Osteoblast (primary cell): ENCODE data around the gene TRPM5. TPM values are rescaled to one million over a fixed set of nuclear protein-coding genes. Genes with fewer than 3 reads are reported as not detected.

ENCODE experiments used
- DNase-seq: peaks from one replicate; pipeline ENCODE4 v3.0.0; 2011; ENCODE audit warnings: low spot score, mixed read lengths; ENCODE audit not compliant: insufficient read length; ENCODE audit errors: missing footprints
- H2AFZ ChIP-seq: 2 replicates; pipeline ENCODE4 v1.6.0; 2011; ENCODE audit warnings: mild to moderate bottlenecking, low read length
- H3K27ac ChIP-seq: 2 replicates; pipeline ENCODE4 v1.5.1; 2011; ENCODE audit warnings: mild to moderate bottlenecking, low read depth, low read length, moderate library complexity
- H3K27me3 ChIP-seq: 2 replicates; pipeline ENCODE4 v1.6.0; 2012; ENCODE audit warnings: mild to moderate bottlenecking, control low read depth, inconsistent platforms, low read length, moderate library complexity; ENCODE audit not compliant: insufficient read depth
- H3K36me3 ChIP-seq: 2 replicates; pipeline ENCODE4 v1.5.1; 2011; ENCODE audit warnings: mild to moderate bottlenecking, low read length, control low read depth, moderate library complexity; ENCODE audit not compliant: insufficient read depth
- H3K4me1 ChIP-seq: 2 replicates; pipeline ENCODE4 v1.5.1; 2011; ENCODE audit warnings: mild to moderate bottlenecking, low read length, control low read depth, moderate library complexity; ENCODE audit not compliant: insufficient read depth
- H3K4me2 ChIP-seq: 2 replicates; pipeline ENCODE4 v1.6.0; 2011; ENCODE audit warnings: mild to moderate bottlenecking, low read length; ENCODE audit not compliant: insufficient read depth
- H3K4me3 ChIP-seq: fragments of 200-600 bp; sonication (generic); 3 replicates; pipeline ENCODE4 v1.5.1; 2012; ENCODE audit warnings: mild to moderate bottlenecking, low read length, inconsistent platforms; ENCODE audit not compliant: insufficient read depth
- H3K79me2 ChIP-seq: 2 replicates; pipeline ENCODE4 v1.6.0; 2012; ENCODE audit warnings: mild to moderate bottlenecking, low read length, control low read depth, inconsistent platforms; ENCODE audit not compliant: insufficient read depth
- H3K9me3 ChIP-seq: 2 replicates; pipeline ENCODE4 v1.5.1; 2011; ENCODE audit warnings: low read depth, low read length, control low read depth
- H4K20me1 ChIP-seq: 2 replicates; pipeline ENCODE4 v1.6.0; 2012; ENCODE audit warnings: mild to moderate bottlenecking, low read length, control low read depth; ENCODE audit not compliant: insufficient read depth
- CTCF ChIP-seq: IDR thresholded peaks from 2 replicates; pipeline ENCODE4 v1.5.1; 2011; ENCODE audit warnings: mild to moderate bottlenecking, low read depth, low read length, moderate library complexity; ENCODE audit errors: extremely low read depth
- total RNA-seq: library from RNA; depleted of rRNA; stranded (reverse); fragments of >200 nt; gene quantifications from 2 replicates; pipeline ENCODE4 v1.2.3, GENCODE V29; 2012

TRPM5 gene
- total RNA-seq, 1 donor: not detected

- Histone ChIP-seq H4K20me1 (no peaks in the 10 kb centered on the region), H3K27me3 (no peaks in the 10 kb centered on the region), H3K9me3 (no peaks in the 10 kb centered on the region), H3K27ac (no peak overlapping the region), H3K4me1 (no peaks in the 10 kb centered on the region), H3K36me3 (no peaks in the 10 kb centered on the region), H3K4me2 (no peak overlapping the region), H3K4me3 (no peak overlapping the region), H3K79me2 (no peaks in the 10 kb centered on the region), H2AFZ (no peak overlapping the region)
- no peak for TF ChIP-seq CTCF
- DNase-seq: peak; percentile 72
Observed at GRCh38 chr11:2451916-2452315, 7.6 kb upstream of the TRPM5 start.

GRCh38 chr11:2451336-2451735 lies 7.0 kb upstream of the TRPM5 start:
- no peak overlapping the region for H3K4me2 ChIP-seq
- no peaks in the 10 kb centered on the region for H3K27me3 ChIP-seq
- H3K9me3 ChIP-seq: no peaks in the 10 kb centered on the region
- no peak for TF ChIP-seq CTCF
- no peaks in the 10 kb centered on the region for H4K20me1 ChIP-seq
- no peaks in the 10 kb centered on the region for H3K4me1 ChIP-seq
- no peak overlapping the region for H3K4me3 ChIP-seq
- H3K27ac ChIP-seq: no peak overlapping the region
- H3K36me3 ChIP-seq: no peaks in the 10 kb centered on the region
- DNase-seq: no peak
- H2AFZ ChIP-seq: no peak overlapping the region
- H3K79me2 ChIP-seq: no peaks in the 10 kb centered on the region

GRCh38 chr11:2450321-2451041 lies 6.2 kb upstream of the TRPM5 start:
- no peaks in the 10 kb centered on the region for H4K20me1 ChIP-seq
- H3K27ac ChIP-seq: no peak overlapping the region
- no peaks in the 10 kb centered on the region for H3K4me1 ChIP-seq
- no peak overlapping the region for H3K4me2 ChIP-seq
- H3K79me2 ChIP-seq: no peaks in the 10 kb centered on the region
- no peak overlapping the region for H3K4me3 ChIP-seq
- TF ChIP-seq CTCF: no peak
- H2AFZ ChIP-seq: no peak overlapping the region
- peak; percentile 73 for DNase-seq
- H3K27me3 ChIP-seq: peaks cover 5% of the 10 kb centered on the region
- no peaks in the 10 kb centered on the region for H3K9me3 ChIP-seq
- no peaks in the 10 kb centered on the region for H3K36me3 ChIP-seq

GRCh38 chr11:2449548-2450320 lies 5.4 kb upstream of the TRPM5 start:
- no peak overlapping the region for H3K27ac ChIP-seq
- TF ChIP-seq CTCF: no peak
- H2AFZ ChIP-seq: no peak overlapping the region
- H3K4me1 ChIP-seq: no peaks in the 10 kb centered on the region
- H3K4me3 ChIP-seq: no peak overlapping the region
- H3K9me3 ChIP-seq: no peaks in the 10 kb centered on the region
- no peaks in the 10 kb centered on the region for H3K36me3 ChIP-seq
- H4K20me1 ChIP-seq: no peaks in the 10 kb centered on the region
- peaks cover 9% of the 10 kb centered on the region for H3K27me3 ChIP-seq
- no peak overlapping the region for H3K4me2 ChIP-seq
- no peaks in the 10 kb centered on the region for H3K79me2 ChIP-seq
- peak; percentile 82 for DNase-seq
